Panc1 (cell line): ENCODE measurements around the gene CA12. TPM values are rescaled to one million over a fixed set of nuclear protein-coding genes. Genes with fewer than 3 reads are reported as not detected.

ENCODE experiments used
- ATAC-seq: fragments of 200-7000 bp; cut with Tn5 transposase; 2 replicates; pipeline ENCODE4 v1.9.1; 2020; ENCODE audit warnings: mild to moderate bottlenecking, moderate library complexity
- BruUV-seq: library from RNA; stranded (reverse); fragments of 400-500 nt; replicated peaks from 2 replicates; lab custom pipeline; 2021; lab: Mats Ljungman, UMichigan
- CTCF ChIA-PET: fragments of 300-600 bp; sonication (Branson Sonifier 250); formaldehyde crosslinking; loops from one replicate; lab custom pipeline; 2022; ENCODE audit warnings: antibody characterized with exemption; lab: Charles Lee
- POLR2A ChIA-PET: fragments of 300-600 bp; sonication (Branson Sonifier 250); formaldehyde crosslinking; loops from one replicate; lab custom pipeline; 2022; ENCODE audit warnings: antibody characterized with exemption; lab: Charles Lee
- DNase-seq: peaks from one replicate; pipeline ENCODE4 v3.0.0-alpha.2; 2010; ENCODE audit warnings: low read depth, low spot score
- H3K27ac ChIP-seq: 2 replicates; pipeline ENCODE4 v1.5.1; 2011; ENCODE audit warnings: mild to moderate bottlenecking, low read length, inconsistent platforms
- H3K27me3 ChIP-seq: fragments of 200-500 bp; sonication (Bioruptor generic); 2 replicates; pipeline ENCODE4 v1.6.0; 2014; ENCODE audit warnings: low read length, inconsistent platforms; ENCODE audit not compliant: control insufficient read depth, insufficient read depth
- H3K36me3 ChIP-seq: fragments of 200-500 bp; sonication (Bioruptor generic); 2 replicates; pipeline ENCODE4 v1.5.1; 2014; ENCODE audit warnings: inconsistent platforms, mild to moderate bottlenecking, low read length, moderate library complexity; ENCODE audit not compliant: control insufficient read depth, insufficient read depth
- H3K4me1 ChIP-seq: 2 replicates; pipeline ENCODE4 v1.5.1; 2011; ENCODE audit warnings: inconsistent platforms, mild to moderate bottlenecking, low read length, moderate library complexity; ENCODE audit not compliant: control insufficient read depth, insufficient read depth
- H3K4me3 ChIP-seq, 2 experiments: 2 replicates each; pipeline ENCODE4 v1.5.1; 2011 to 2012; ENCODE audit warnings: low read depth in 2 of 2, low read length in 2 of 2, mild to moderate bottlenecking in 2 of 2, inconsistent platforms in 1 of 2, moderate library complexity in 1 of 2
- H3K9me3 ChIP-seq: fragments of 200-500 bp; sonication (Bioruptor generic); 2 replicates; pipeline ENCODE4 v1.5.1; 2014; ENCODE audit warnings: low read depth, mild to moderate bottlenecking, inconsistent platforms, low read length, moderate library complexity; ENCODE audit not compliant: control insufficient read depth, insufficient read depth
- CTCF ChIP-seq: fragments of 450-650 bp; IDR thresholded peaks from 2 replicates; pipeline ENCODE4 v1.5.1; 2017; ENCODE audit warnings: mild to moderate bottlenecking
- POLR2AphosphoS5 ChIP-seq: IDR thresholded peaks from 2 replicates; pipeline ENCODE4 v1.6.1; 2012; ENCODE audit warnings: mild to moderate bottlenecking, low read depth, low read length, moderate library complexity
- REST ChIP-seq, 2 experiments: IDR thresholded peaks; 2 replicates each; pipeline ENCODE4 v1.6.1; 2011 to 2012; ENCODE audit warnings: low read depth in 2 of 2, control low read depth in 1 of 2, low read length in 1 of 2, mild to moderate bottlenecking in 1 of 2, moderate library complexity in 1 of 2; ENCODE audit not compliant: insufficient read depth in 1 of 2
- SIN3A ChIP-seq: IDR thresholded peaks from 2 replicates; pipeline ENCODE4 v1.6.1; 2012; ENCODE audit warnings: low read depth, mild to moderate bottlenecking, low read length, moderate library complexity, borderline replicate concordance; ENCODE audit not compliant: insufficient read depth
- TCF7L2 ChIP-seq: IDR thresholded peaks from 2 replicates; pipeline ENCODE4 v1.6.1; 2011; ENCODE audit warnings: mild to moderate bottlenecking, low read depth, low read length, inconsistent platforms
- in situ Hi-C: cut with HindIII; loops from 2 replicates; pipeline ENCODE4 v1.10.0; 2016; ENCODE audit warnings: low sequenced_read_pairs, low pct_unique_long_range_greater_than_20kb
- intact Hi-C: fragments of 100-400 bp; cut with micrococcal nuclease; formaldehyde crosslinking; loops from one replicate; pipeline ENCODE4 v1.10.0; 2022; ENCODE audit not compliant: unreplicated experiment
- total RNA-seq: library from RNA; stranded (reverse); gene quantifications from one replicate; pipeline ENCODE4 v1.2.1, GENCODE V29; 2021; ENCODE audit not compliant: unreplicated experiment

The CA12 gene
- total RNA-seq, 1 experiment from 2014 or later: 0.74 TPM

- no peak for DNase-seq
- no peak for ATAC-seq
- no peaks in the 10 kb centered on the region for H3K36me3 ChIP-seq
- H3K4me1 ChIP-seq: no peaks in the 10 kb centered on the region
- CTCF ChIA-PET: no interaction called here
- no peaks in the 10 kb centered on the region for H3K9me3 ChIP-seq
- no peak overlapping the region for H3K27ac ChIP-seq
- TF ChIP-seq POLR2AphosphoS5 (no peak), CTCF (no peak), SIN3A (no peak), TCF7L2 (no peak), REST (IDR thresholded peaks at IDR 0.05; ENCODE audit: insufficient read depth in 1 of 2, low read depth in 2 of 2, low read length in 1 of 2) (no peak)
- POLR2A ChIA-PET: no interaction called here
- no TSS peak for BruUV-seq
- no peak overlapping the region for H3K4me3 ChIP-seq
- in situ Hi-C loops: no loop called here
- peaks cover 13% of the 10 kb centered on the region for H3K27me3 ChIP-seq
- intact Hi-C loops: no loop called here
Observed at GRCh38 chr15:63341898-63342297, 39.7 kb downstream of the CA12 start.

DNA sequence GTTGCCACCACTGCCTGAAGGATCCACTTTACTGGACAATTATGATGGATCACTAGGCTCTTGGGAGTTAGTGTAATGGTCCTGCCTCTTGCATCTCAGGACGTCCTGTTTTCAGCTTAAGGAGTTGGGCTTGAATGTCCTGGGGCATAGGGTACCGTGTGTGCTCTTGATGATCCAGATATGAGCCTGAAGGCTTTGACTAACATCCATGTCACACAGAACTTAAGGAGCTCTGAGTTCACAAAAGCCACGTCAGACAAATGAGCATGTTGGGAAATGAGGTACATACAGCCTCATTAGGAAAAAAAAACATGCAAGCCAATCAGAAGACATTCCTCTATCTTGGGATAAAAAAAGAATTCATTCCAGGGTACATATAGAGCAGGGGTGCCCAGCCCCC is 40.8 kb downstream of the CA12 start:
- BruUV-seq: no TSS peak
- Histone ChIP-seq H3K27me3 (peaks cover 13% of the 10 kb centered on the region), H3K4me1 (no peaks in the 10 kb centered on the region), H3K4me3 (no peak overlapping the region), H3K36me3 (no peaks in the 10 kb centered on the region), H3K9me3 (no peaks in the 10 kb centered on the region), H3K27ac (no peak overlapping the region)
- in situ Hi-C loops: no loop called here
- intact Hi-C loops: no loop called here
- CTCF ChIA-PET: no interaction called here
- no peak for ATAC-seq
- POLR2A ChIA-PET: no interaction called here
- no peak for DNase-seq
- TF ChIP-seq POLR2AphosphoS5 (no peak), CTCF (no peak), SIN3A (no peak), REST (IDR thresholded peaks at IDR 0.05; ENCODE audit: insufficient read depth in 1 of 2, low read depth in 2 of 2, low read length in 1 of 2) (no peak), TCF7L2 (no peak)
